Measurements from ENCODE around the gene SPOCK2. TPM values are rescaled to one million over a fixed set of nuclear protein-coding genes. Genes with fewer than 3 reads are reported as not detected.

SPOCK2 gene
- total and polyA plus RNA-seq, 4 donors: 24.1 to 103 (median 60.1) TPM

DNA sequence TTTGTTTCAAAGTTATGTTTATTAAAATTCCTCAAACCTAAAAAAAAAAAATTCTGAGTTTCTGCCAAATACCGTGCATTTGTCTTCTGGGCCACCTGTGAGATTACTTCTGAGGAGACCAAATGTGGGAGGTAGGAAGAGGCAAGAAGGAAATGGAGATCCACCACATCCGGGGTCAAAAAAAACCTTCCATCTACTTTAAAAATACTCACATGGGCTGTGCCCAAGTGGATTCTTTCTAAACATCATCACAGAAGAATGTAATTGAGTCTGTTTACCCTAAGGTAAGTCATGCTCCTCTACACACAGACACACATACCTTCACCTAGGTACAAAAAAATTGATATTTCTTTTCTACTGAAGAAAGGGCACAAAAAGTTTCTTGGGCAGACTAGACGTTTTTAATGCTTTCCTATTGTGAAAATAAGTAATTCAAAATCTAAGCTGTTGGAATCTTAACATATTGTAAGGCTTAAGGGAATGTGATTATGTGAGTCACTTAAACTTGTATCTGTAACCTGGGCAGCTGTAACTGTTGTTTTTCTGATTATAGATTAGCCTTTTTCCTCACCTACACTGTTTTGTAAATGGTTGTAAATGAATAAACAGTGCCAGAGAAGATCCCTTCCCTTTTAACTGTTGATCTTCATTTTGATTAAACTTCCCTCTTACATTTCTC is 19.1 kb upstream of the SPOCK2 start:
- peaks cover 0 to 11% (median 0%) of the 10 kb centered on the region in 5 donors for H3K4me1 ChIP-seq (ENCODE audit: control insufficient read depth in 5 of 5, insufficient read depth in 5 of 5, low read length in 5 of 5)
- H3K9me3 ChIP-seq (ENCODE audit: control insufficient read depth in 4 of 4, insufficient read depth in 3 of 4, low read length in 3 of 4): no peaks in the 10 kb centered on the region
- peaks cover 0 to 3% (median 0%) of the 10 kb centered on the region in 4 donors for H3K36me3 ChIP-seq (ENCODE audit: control insufficient read depth in 4 of 4, insufficient read depth in 4 of 4, low read length in 4 of 4)
- no peak for DNase-seq
- peak; percentile 41 for ATAC-seq (ENCODE audit: insufficient read depth, low FRiP score)
- TF ChIP-seq, protein P1, sequence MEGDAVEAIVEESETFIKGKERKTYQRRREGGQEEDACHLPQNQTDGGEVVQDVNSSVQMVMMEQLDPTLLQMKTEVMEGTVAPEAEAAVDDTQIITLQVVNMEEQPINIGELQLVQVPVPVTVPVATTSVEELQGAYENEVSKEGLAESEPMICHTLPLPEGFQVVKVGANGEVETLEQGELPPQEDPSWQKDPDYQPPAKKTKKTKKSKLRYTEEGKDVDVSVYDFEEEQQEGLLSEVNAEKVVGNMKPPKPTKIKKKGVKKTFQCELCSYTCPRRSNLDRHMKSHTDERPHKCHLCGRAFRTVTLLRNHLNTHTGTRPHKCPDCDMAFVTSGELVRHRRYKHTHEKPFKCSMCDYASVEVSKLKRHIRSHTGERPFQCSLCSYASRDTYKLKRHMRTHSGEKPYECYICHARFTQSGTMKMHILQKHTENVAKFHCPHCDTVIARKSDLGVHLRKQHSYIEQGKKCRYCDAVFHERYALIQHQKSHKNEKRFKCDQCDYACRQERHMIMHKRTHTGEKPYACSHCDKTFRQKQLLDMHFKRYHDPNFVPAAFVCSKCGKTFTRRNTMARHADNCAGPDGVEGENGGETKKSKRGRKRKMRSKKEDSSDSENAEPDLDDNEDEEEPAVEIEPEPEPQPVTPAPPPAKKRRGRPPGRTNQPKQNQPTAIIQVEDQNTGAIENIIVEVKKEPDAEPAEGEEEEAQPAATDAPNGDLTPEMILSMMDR (IDR thresholded peaks at IDR 0.05; ENCODE audit: control extremely low read depth, extremely low read depth): no peak
- H3K27ac ChIP-seq (ENCODE audit: low read depth in 1 of 2, low read length in 1 of 2): no peak overlapping the region
- no peaks in the 10 kb centered on the region for H3K27me3 ChIP-seq (ENCODE audit: control insufficient read depth in 3 of 3, insufficient read depth in 3 of 3, low read length in 2 of 3)
- H3K4me3 ChIP-seq: no peak overlapping the region
- WGBS, 2 donors: 51 to 54% methylated on average over 3 of the region's 3 CpGs
- H3K9ac ChIP-seq (ENCODE audit: insufficient read depth in 1 of 2, low read length in 2 of 2): no peak overlapping the region

DNA sequence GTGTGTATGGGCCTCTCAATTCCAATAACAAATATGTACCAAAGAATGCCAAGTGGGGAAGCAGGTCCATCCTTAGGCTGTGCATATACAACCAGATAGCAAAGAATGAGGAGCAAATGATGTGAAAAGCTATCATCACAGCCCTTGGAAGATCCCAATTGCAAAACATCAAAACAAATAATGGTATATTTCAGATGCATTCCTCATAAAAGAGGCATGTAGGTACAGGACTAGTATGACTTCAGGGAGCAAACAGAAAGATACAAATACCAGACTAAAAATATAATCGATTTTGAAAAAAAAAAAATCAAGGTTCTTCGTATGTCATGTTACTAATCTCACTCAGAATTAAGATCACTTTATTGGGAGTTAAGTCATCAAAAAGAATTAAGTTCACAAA is 18.5 kb upstream of the SPOCK2 start:
- Histone ChIP-seq H3K9me3 (ENCODE audit: control insufficient read depth in 4 of 4, insufficient read depth in 3 of 4, low read length in 3 of 4) (no peaks in the 10 kb centered on the region), H3K9ac (ENCODE audit: insufficient read depth in 1 of 2, low read length in 2 of 2) (no peak overlapping the region), H3K27ac (ENCODE audit: low read depth in 1 of 2, low read length in 1 of 2) (peak overlapping the region in 1 of 2 donors; percentile 17), H3K36me3 (ENCODE audit: control insufficient read depth in 4 of 4, insufficient read depth in 4 of 4, low read length in 4 of 4) (peaks cover 0 to 3% (median 0%) of the 10 kb centered on the region in 4 donors), H3K4me1 (ENCODE audit: control insufficient read depth in 5 of 5, insufficient read depth in 5 of 5, low read length in 5 of 5) (peaks cover 0 to 11% (median 0%) of the 10 kb centered on the region in 5 donors), H3K4me3 (no peak overlapping the region), H3K27me3 (ENCODE audit: control insufficient read depth in 3 of 3, insufficient read depth in 3 of 3, low read length in 2 of 3) (no peaks in the 10 kb centered on the region)
- ATAC-seq (ENCODE audit: insufficient read depth, low FRiP score) (no peak), DNase-seq (no peak)
- WGBS, 2 donors: 89 to 94% methylated on average over 2 of the region's 2 CpGs
- TF ChIP-seq, protein P1 (IDR thresholded peaks at IDR 0.05; ENCODE audit: control extremely low read depth, extremely low read depth): no peak

DNA sequence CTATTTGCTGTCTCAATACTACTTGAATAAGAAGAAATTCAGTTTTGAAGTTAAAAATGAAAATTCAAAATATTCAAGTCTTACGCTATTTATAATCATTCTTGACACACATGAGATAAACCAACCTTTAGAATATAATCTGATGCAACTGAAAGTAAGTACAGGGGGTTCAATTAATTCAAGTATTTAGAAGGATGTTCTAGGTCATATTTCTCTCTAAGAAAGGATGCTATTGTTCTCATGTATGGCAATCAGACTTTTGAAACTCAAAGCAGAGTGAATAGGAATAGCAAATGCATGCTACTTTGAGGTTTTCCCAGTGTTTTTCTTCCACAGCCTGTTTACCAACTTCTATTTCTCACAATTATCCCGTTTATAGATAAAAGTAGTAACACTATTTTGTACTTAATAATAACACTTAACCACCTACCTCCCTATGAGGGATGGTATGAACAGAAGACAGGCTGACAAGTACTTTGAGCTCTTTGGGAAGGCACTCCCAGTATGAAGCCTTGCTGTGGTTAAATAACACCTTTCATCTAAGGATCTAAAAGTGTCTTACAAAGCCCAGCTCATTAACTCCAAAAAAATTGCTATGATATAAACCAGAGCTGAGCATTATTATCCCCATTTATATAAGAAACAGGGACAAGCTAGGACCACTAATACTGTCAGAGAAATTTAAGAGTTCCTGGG is 18.0 kb upstream of the SPOCK2 start:
- H3K27me3 ChIP-seq (ENCODE audit: control insufficient read depth in 3 of 3, insufficient read depth in 3 of 3, low read length in 2 of 3): no peaks in the 10 kb centered on the region
- TF ChIP-seq, protein P1 (IDR thresholded peaks at IDR 0.05; ENCODE audit: control extremely low read depth, extremely low read depth): no peak
- H3K27ac ChIP-seq (ENCODE audit: low read depth in 1 of 2, low read length in 1 of 2): peak overlapping the region in 1 of 2 donors; percentile 59
- H3K9me3 ChIP-seq (ENCODE audit: control insufficient read depth in 4 of 4, insufficient read depth in 3 of 4, low read length in 3 of 4): no peaks in the 10 kb centered on the region
- peaks cover 0 to 9% (median 0%) of the 10 kb centered on the region in 5 donors for H3K4me1 ChIP-seq (ENCODE audit: control insufficient read depth in 5 of 5, insufficient read depth in 5 of 5, low read length in 5 of 5)
- WGBS, 2 donors: 83 to 90% methylated on average over 2 of the region's 2 CpGs
- no peak for DNase-seq
- no peak overlapping the region for H3K9ac ChIP-seq (ENCODE audit: insufficient read depth in 1 of 2, low read length in 2 of 2)
- no peak overlapping the region for H3K4me3 ChIP-seq
- peaks cover 0 to 6% (median 3%) of the 10 kb centered on the region in 4 donors for H3K36me3 ChIP-seq (ENCODE audit: control insufficient read depth in 4 of 4, insufficient read depth in 4 of 4, low read length in 4 of 4)
- no peak for ATAC-seq (ENCODE audit: insufficient read depth, low FRiP score)
